ENCODE measurements around the gene HS6ST3.
"Not testable (repeated sequence)": the region's sequence is repeated elsewhere in the genome, so short reads cannot be mapped to it uniquely, and the experiment has no call there.

HS6ST3 gene

GRCh38 chr13:96093296-96094006 is 3.5 kb downstream of the HS6ST3 start:
- no peak for DNase-seq

- no peak for DNase-seq
Measured at GRCh38 chr13:96100457-96101220, 10.7 kb downstream of the HS6ST3 start.

GRCh38 chr13:96104516-96104915 is 14.6 kb downstream of the HS6ST3 start:
- DNase-seq, result no peak

- not testable (repeated sequence) for DNase-seq
Measured at GRCh38 chr13:96108072-96108471, 18.2 kb downstream of the HS6ST3 start.

- DNase-seq, result no peak
Measured at GRCh38 chr13:96109125-96109524, 19.2 kb downstream of the HS6ST3 start.

GRCh38 chr13:96112936-96113335 is 23.0 kb downstream of the HS6ST3 start:
- DNase-seq, result no peak

- DNase-seq, result not testable (repeated sequence)
Measured at GRCh38 chr13:96115368-96115767, 25.5 kb downstream of the HS6ST3 start.

GRCh38 chr13:96119921-96120320 is 30.0 kb downstream of the HS6ST3 start:
- DNase-seq, result no peak

- DNase-seq, result no peak
Measured at GRCh38 chr13:96130818-96131340, 41.0 kb downstream of the HS6ST3 start.

GRCh38 chr13:96141032-96141431 is 51.1 kb downstream of the HS6ST3 start:
- DNase-seq, result no peak

GRCh38 chr13:96159725-96160124 is 69.8 kb downstream of the HS6ST3 start:
- DNase-seq, result no peak

- DNase-seq, result no peak
Measured at GRCh38 chr13:96161141-96161540, 71.2 kb downstream of the HS6ST3 start.

GRCh38 chr13:96165840-96166239 is 75.9 kb downstream of the HS6ST3 start:
- no peak for DNase-seq

GRCh38 chr13:96172066-96172465 is 82.2 kb downstream of the HS6ST3 start:
- no peak for DNase-seq

GRCh38 chr13:96178759-96179158 is 88.9 kb downstream of the HS6ST3 start:
- no peak for DNase-seq

GRCh38 chr13:96179309-96179708 is 89.4 kb downstream of the HS6ST3 start:
- no peak for DNase-seq

- no peak for DNase-seq
Measured at GRCh38 chr13:96181911-96182310, 92.0 kb downstream of the HS6ST3 start.

GRCh38 chr13:96185818-96186217 is 95.9 kb downstream of the HS6ST3 start:
- DNase-seq, result no peak

GRCh38 chr13:96191367-96191766 is 101.5 kb downstream of the HS6ST3 start:
- no peak for DNase-seq

- DNase-seq, result no peak
Measured at GRCh38 chr13:96193728-96194310, 103.9 kb downstream of the HS6ST3 start.

- DNase-seq, result no peak
Measured at GRCh38 chr13:96198038-96198437, 108.1 kb downstream of the HS6ST3 start.

- DNase-seq, result no peak
Measured at GRCh38 chr13:96199315-96199714, 109.4 kb downstream of the HS6ST3 start.

- no peak for DNase-seq
Measured at GRCh38 chr13:96200810-96201209, 110.9 kb downstream of the HS6ST3 start.

GRCh38 chr13:96202315-96202714 is 112.4 kb downstream of the HS6ST3 start:
- DNase-seq, result no peak

Data from T-helper 2 cell (primary cell).